AG20443 (cell line): ENCODE measurements around the gene COG5.
"Not testable (repeated sequence)": the region's sequence is repeated elsewhere in the genome, so short reads cannot be mapped to it uniquely, and the experiment has no call there.

ENCODE experiments used
- DNase-seq: peaks from one replicate; pipeline ENCODE4 v3.0.0; 2012; ENCODE audit warnings: low spot score, mixed read lengths

COG5 gene

DNA sequence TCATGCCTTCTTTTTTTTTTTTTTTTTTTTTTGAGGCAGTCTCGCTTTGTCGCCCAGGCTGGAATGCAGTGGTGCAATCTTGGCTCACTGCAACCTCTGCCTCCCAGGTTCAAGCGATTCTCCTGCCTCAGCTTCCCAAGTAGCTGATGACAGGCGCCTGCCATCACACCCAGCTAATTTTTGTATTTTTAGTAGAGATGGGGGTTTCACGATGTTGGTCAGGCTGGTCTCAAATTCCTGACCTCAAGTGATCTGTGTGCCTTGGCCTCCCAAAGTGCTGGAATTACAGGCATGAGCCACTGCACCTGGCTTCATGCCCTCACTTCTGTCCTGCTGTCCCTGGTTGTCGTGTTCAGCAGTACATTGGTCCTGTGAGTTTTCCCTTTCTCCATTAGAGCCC is 342.9 kb downstream of the COG5 start:
- DNase-seq: not testable (repeated sequence)

DNA sequence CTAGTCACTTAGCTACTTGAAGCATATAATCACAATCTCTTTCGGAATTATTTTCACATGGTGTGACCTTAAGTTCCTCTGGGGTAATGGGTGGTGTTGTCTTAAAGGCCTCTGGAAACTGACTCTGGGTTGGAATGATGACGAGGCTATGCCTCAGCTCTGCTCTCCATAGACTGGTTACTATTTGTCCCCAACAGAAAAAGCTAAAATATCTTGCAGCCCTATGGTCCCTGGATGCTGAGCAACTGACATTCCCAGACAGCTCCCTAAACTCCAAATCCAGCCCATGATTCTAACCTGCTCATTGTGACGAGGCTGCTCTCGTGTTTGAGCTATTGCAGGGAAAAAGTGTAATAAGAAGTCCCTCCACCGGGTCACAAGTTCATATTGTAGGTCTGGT is 343.4 kb downstream of the COG5 start:
- DNase-seq: no peak

DNA sequence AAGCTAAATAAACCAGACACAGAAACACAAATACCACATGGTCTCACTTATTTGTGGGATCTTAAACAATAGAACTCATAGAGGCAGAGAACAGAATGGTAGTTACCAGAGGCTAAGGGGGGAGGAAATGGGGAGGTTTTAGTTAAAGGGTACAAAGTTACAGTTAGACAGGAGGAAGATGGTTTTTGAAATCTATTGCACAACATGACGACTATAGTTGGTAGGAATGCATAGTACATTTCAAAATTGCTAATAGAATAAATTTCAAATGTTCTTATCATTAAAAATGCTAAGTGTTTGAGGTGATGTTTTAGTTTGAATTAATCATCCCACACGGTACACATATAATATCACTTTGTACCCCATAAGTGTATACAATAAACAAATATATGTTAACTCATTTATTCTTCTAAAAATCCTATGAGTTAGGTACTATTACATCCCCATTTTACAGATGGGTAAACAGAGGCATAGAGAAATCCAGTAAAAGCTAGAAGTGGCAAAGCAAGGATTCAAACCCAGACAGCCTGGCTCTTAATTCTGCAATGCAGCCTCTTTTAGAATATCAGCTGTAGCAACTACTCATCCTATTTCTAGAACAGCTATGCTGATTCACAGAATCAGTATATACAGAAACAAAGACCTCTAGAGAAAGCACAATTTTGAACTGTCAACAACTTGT is 344.0 kb downstream of the COG5 start:
- DNase-seq: no peak

DNA sequence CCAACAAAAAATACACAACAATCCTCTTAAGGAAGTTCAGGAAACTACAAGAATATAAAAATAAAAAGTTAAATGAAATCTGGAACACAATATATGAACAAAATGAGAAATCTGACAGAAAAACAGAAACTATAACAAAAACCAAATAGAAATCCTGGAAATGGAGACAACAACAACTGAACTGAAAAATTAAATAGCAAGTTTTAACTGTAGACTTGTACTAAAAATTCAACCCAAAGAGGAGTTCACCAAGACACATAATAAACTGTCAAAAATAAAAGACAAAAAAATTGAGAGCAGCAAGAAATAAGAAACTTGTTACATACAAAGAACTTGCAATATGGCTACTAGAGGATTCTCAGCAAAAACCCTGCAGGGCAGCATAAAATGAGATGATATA is 349.8 kb downstream of the COG5 start:
- DNase-seq: no peak

DNA sequence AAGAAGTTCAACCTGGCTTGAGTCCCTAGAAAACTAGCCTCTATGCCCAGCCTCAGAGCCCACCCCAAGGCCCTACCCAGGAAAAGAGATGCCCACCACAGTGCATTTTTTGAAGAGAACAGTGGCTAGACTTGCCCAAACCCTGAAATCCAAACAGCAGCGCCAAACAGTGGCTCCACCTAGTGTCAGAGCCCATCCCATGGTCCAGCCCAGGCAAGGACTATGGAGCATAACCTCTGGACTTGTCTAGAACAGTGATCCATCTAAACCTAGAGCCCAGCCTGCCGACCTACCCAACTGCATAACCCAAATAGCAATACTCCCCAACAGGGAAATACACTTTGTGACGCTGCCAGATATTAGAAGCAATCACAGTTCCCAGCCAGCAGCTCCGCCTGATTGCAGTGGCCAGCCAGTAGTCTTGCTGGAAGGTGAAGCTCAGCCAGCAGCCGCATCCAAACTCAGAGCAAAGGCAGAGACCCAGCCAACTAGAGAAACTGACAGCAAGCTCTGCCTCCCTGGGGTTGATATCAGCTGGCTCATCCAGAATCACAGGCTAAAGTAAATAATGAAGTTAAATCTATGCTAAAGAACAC is 350.4 kb downstream of the COG5 start:
- DNase-seq: no peak

DNA sequence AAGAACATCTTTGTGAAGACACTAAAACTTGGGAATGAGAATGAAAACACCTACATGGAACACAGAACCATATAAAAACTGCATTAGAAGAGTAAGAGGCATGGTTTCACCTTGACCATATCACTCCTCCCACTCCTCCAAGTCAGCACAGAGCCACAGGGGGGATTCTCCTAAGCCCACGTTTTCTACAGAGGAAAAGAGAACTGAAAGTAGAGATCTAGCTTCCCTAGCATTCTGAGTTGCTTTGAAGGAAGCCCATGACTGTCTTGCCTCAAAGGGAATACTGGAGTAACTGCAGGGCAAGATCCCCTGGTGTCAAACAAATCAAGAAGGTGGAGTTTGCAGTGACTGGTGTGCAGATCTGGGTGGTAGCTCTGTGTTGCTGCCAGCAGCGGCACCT is 351.0 kb downstream of the COG5 start:
- DNase-seq: no peak

DNA sequence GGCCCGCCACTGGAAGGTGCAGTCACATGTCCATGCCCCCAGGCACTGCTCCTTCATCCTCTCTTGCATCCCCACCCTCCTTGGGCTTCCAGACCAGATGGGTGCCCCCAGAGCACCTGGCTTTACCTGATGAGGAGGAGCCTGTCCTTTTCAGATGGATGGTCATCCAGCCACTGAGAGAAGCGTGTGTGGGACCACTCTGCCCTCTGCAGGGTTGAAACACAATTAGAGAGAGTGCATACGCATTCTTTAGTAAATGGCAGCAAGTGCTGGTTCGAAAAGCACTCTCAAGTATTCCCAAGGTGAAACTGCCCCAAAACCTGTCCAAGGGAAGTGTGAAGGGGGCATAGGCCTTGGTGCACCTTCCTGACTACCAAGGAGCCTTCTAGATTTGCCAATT is 353.3 kb downstream of the COG5 start:
- DNase-seq: no peak

DNA sequence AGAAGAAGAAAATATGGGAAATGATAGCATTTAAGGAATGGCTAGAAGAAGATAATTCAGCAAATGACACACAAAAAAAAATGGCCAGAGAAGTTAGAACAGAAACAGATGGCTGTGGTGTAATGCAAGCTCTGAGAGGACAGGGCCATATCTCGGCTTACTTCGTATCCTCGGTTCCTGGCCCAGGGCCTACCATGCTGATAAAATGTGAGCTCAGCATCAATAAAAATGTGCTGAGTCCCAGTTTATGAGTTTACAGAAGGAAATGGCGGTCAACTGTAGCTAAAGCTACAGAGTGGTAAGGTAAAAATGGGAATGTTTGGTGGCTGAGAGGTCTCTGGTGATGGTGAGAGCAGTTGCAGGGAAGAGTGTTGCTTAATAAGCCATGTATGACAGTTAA is 354.2 kb downstream of the COG5 start:
- no peak for DNase-seq

DNA sequence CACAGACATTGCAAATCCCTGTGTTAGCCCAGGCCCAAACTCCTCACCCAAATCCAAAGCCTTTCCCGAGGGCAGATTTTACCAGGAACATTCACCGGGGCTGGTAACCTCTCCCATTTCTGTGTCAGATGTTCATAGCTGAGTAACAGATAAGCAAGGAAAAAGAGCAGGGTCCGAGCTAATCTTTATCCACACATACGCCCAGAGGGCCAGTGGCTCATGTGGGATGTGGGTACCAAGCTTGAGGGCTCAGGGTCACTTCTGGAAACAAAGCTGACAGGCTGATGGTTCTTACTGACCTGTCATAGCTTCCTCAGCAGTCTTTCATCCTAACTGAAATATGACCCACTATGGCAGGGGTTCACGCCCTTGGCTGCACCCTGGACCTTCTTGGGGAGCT is 355.2 kb downstream of the COG5 start:
- no peak for DNase-seq

DNA sequence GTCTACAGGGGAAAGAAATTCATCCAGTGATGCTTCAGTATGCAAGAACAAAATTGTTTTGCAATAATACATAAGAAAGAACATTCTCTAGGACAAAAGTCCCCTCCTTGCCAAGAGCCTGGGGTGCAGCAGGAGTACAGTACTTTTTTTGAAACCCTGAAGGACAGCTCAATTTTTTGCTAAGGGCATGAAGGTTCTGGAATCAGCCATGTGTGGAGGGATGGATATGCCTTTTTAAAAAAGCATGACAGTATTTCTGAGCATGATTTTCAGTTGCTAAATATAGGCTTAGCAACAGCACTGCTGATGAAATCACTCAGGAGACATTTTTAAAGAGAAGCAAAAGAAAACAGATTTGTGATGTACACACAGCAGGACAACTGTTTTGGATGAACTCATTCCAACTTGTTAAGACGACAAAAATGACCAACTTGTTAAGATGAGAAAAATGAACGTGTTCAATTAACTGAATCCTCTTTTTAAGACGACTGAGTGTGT is 355.6 kb downstream of the COG5 start:
- DNase-seq: peak; percentile 31

DNA sequence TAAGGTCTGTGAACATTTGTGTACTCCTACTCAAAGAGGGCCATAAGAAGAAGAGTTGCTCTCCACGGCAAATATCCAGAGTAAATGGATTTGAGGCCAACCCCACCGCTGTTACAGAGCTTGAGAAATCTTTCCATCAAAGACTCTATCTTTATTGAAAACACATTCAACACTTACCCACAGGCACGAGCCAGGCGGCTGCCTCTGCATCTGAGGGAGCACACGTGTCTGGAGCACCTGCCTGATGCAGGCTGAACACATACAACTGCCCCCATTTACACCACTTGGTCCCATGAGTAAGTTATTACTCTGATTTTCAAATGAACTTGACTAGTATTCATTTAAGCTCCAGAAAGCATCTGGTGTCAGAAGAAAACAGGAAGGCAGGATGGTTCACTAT is 356.3 kb downstream of the COG5 start:
- DNase-seq: no peak

DNA sequence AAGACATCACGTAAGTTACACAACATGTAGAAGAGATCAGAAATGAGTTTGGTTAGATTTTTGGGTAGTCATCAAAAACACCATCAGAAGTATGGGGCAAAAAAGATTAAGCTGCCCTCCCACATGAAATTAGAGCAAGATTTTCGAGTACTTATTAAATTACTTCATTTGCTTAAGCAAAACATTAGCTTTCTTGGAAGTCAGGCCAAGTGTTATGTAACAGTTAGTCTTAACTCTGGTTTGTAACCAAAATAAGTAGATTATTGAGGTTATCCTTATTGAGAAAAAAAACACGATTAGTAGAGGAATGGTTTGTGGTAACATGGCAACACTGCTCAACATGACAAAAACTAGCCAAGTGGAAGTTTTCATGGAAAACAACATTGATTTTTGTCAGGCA is 357.0 kb downstream of the COG5 start:
- no peak for DNase-seq

DNA sequence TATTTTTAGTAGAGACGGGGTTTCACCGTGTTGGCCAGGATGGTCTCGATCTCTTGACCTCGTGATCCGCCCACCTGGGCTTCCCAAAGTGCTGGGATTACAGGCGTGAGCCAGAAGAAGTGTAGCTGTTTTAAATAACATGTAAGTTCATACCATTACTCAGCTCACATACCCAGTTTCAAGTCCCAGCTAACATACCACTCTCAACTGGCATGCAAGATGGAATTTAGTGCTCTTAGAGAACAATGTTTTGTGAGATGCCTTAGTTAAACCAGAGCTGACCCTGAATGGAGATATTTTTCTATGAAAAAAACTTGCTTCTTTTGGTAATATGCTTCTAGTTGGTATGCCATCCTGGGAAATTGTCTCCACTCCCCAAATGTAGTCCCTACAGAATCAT is 357.6 kb downstream of the COG5 start:
- no peak for DNase-seq

DNA sequence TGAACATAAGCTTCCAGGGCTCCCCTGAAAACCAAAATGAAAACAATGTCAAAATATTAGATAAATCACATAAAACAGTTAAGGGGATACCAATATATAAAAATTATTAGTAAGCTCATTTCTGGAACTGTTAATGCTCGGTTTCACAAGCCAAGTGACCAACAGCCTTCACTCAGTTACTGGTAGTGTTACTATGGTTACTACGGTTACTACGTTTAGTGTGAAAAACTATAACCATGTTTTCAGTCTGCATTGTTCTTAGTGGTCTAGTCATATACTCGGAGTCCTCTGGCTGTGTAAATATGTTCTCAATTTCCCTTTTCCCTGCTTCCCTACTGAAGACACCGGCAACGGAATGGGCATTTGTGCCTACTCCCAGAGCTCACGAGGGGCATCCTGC is 360.1 kb downstream of the COG5 start:
- DNase-seq: no peak

DNA sequence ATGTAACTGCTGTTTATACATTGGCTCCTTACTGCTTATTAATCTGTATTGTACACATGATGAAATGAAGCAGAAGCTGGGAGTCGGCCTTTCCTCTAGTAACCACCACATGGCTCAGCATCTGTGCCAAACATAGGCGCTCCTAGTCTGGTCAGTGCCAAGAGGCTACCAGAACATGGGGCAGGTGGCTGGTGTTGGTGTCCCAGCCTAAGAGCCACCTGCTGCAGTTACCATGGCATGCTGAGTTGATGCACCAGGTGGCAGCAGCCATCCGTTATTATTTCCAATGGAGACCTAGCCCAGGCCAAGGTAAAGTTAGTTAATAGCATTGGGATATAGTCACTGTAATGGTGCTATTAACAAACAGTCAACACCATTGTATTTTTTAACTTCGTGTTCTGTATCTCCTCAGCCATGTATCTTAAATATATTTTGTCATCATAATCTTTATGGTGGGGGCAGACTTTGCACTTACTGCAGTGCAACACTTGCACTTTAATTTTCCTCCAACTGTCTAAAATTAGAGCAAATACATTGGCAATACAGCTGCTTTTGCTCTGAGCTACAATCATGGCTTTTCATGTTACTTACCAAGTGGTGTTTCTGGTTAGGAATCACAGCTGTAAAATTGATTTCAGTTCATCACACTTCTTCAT is 361.8 kb downstream of the COG5 start:
- DNase-seq: peak; percentile 21

DNA sequence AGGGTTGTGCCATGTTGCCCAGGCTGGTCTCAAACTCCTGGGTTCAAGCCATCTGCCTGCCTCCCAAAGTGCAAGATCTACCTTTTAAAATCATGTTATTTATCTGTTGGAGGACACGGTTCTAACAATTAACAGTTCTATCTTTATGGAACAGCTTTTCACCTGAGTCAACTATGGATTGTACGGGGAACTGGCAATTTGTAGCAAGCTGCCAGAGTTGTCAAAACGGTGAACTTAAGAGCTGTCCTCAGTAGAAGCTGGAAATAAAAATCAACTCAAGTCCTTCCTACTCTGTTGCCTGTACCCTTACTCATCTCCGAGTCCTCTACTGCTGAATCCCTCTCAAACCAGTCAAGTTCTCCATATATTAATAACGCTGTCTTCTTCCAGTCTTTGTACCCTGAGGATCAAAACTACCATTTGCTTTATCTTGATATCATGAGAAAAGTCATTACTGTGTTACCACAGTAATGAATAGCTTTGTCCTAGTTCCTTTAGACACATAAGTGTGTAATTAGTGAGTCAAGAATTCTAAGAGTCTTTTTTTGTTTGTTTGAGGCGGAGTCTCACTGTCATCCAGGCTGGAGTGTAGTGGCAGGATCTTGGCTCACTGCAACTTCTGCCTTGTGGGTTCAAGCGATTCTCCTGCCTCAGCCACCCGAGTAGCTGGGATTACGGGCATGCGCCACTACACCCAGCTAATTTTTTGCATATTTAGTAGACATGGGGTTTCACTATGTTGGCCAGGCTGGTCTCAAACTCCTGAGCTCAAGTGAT is 366.7 kb downstream of the COG5 start:
- DNase-seq: no peak

DNA sequence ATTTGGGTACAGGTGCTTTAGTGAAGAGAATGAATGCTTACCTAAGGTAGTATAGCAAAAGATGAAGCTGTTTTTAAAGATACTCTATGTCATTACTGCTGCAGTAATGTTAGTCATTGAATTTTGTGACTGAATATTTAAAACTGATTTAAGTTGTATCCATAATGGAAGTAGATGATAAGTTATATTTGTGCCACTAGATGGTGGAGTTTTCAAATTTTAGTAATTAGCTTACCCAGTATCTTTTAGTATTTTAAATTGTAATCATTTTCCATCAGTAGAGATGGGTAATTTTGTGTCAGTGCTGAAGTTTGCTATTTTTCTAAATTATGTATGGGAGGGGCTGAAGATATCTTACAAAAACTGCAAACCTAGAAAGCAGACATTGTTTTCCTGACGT is 369.7 kb downstream of the COG5 start:
- DNase-seq: no peak

DNA sequence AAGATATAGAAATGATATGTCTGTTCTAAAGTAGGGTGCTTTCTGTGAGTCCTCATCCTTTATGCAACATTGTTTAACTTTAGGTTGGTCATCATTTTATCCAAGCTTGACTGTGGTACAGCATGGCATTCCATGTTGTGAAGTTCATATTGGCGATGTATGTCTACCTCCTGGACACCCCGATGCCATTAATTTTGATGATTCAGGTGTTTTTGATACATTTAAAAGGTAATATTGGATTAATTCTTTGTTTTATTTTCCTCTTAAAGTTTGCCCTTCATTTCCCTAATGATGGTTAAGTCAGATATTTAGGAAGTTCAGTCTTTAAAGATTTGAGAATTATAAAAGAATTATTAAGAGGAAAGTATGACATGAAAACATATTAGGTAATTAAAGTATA is 373.6 kb downstream of the COG5 start:
- DNase-seq: no peak

DNA sequence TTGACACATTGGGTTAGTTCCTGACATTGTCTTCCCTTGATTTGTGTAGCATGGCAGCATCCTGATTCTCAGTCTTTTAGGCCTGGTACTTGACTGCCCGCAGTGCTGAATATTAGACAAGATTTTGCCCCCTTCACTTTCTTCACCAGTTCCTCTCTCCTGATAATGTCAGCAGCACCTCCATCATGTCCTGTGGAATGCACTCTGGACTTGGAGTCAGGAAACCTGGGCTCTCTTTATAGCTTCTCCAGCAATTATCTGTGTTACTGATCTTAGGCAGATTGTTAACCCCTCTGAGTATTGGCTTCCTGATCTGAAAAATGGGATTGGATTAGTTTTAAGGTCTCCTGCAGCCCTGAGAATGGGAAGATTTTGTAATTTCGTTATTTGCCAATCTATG is 375.9 kb downstream of the COG5 start:
- no peak for DNase-seq

DNA sequence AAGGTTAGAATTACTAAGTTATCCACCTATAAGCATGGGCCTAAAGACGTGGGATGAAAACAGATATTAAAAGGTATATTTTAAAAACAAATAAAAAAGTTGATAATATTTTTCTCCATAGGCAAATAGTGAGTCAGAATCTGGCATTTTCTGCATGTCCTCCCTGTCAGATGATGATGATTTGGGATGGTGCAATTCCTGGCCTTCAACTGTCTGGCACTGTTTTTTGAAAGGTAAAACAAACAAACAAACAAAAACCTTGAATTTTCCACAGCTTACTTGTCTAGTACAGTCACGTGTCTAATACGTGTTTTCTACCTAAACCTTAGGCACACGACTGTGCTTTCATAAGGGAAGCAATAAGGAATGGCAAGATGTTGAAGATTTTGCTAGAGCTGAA is 377.5 kb downstream of the COG5 start:
- DNase-seq: no peak

DNA sequence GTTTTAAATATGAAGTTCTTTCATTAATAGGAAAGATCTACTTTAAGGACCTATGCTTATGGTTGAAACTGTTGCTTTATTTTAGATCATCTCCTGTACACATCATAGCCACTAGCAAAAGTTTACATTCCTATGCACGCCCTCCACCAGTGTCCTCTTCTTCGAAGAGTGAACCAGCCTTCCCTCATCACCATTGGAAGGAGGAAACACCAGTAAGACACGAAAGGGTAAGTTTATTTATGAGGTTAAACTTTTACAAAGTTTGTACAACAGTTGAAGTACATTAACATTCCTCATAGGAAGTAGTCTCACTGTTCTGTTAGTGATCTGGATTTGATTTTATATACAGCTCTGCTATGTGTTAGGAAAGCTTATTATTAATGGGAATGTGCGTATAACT is 378.0 kb downstream of the COG5 start:
- no peak for DNase-seq

DNA sequence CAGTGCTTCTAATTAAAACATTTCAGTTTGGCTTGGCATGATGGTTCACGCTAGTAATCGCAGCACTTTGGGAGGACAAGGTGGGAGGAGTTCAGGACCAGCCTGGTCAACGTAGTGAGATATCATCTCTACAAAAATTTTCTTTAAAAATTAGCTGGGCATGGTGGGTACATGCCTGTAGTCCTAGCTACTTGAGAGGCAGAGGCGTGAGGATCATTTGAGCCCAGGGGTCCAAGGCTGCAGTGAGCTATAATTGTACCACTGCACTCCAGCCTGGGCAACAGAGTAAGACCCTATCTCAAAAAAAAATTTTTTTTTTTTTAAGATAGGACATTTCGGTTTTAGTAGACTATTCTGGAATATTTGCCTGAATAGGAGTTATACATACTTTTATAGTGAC is 382.5 kb downstream of the COG5 start:
- DNase-seq: no peak

DNA sequence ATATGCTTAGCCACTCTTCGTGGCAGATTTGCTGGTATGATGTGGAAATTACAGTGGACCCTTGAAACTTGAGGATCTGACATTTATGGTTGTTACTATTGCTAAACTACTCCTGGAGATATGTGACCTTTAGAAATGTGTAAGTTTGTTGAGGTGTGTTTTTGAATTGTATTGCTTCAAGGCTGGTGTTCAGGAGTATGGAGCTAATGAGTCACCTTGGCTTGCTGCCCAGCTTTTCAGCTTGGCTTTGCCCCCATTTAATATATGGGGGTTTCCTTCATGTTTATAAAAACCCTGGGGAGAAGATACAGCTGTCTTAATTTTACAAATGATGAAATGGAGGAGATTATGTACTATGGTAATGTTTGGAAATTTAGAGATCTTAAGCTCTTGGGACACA is 383.3 kb downstream of the COG5 start:
- DNase-seq: no peak
